Endothelial cell of umbilical vein (primary cell): ENCODE results near the gene NME2. TPM values are rescaled to one million over a fixed set of nuclear protein-coding genes. Genes with fewer than 3 reads are reported as not detected.

Experiments
- BruUV-seq: library from RNA; stranded (reverse); fragments of 400-500 nt; replicated peaks from 2 replicates; lab custom pipeline; 2021; lab: Mats Ljungman, UMichigan
- CTCF ChIA-PET: fragments of 300-600, 350-600 bp; sonication (Branson Sonifier 250); formaldehyde crosslinking; loops from one replicate; lab custom pipeline; 2021; ENCODE audit warnings: antibody characterized with exemption, inconsistent platforms; lab: Charles Lee
- POLR2A ChIA-PET: fragments of 300-600, 350-600 bp; sonication (Branson Sonifier 250); formaldehyde crosslinking; loops from one replicate; lab custom pipeline; 2021; ENCODE audit warnings: antibody characterized with exemption, inconsistent platforms; lab: Charles Lee
- DNase-seq: peaks from one replicate; pipeline ENCODE4 v3.0.0-alpha.2; 2011; ENCODE audit warnings: low read depth, low spot score
- FAIRE-seq: peaks from 2 replicates; lab custom pipeline; 2011; peaks lifted over from hg19 to GRCh38; lab: Jason Lieb, UNC
- H2AFZ ChIP-seq: 2 replicates; pipeline ENCODE4 v1.6.0; 2012; ENCODE audit warnings: low read depth, low read length, control low read depth, inconsistent platforms
- H3K27ac ChIP-seq: 2 replicates; pipeline ENCODE4 v1.5.1; 2011; ENCODE audit warnings: low read depth, mild to moderate bottlenecking, control low read depth, low read length, moderate library complexity; ENCODE audit not compliant: insufficient read depth
- H3K27me3 ChIP-seq, 2 experiments: 2 replicates each; pipeline versions ENCODE4 v1.6.0 to v1.6.1; 2011; ENCODE audit warnings: low read length in 2 of 2, mixed read lengths in 1 of 2; ENCODE audit not compliant: control insufficient read depth in 2 of 2, insufficient read depth in 2 of 2
- H3K36me3 ChIP-seq, 2 experiments: 2 replicates in 1 of 2; 3 replicates in 1 of 2; pipeline ENCODE4 v1.5.1; 2011; ENCODE audit warnings: low read length in 2 of 2, mild to moderate bottlenecking in 1 of 2, moderate library complexity in 1 of 2; ENCODE audit not compliant: control insufficient read depth in 2 of 2, insufficient read depth in 2 of 2; ENCODE audit errors: extremely low read depth in 1 of 2
- H3K4me1 ChIP-seq: 3 replicates; pipeline ENCODE4 v1.5.1; 2011; ENCODE audit warnings: mild to moderate bottlenecking, low read length; ENCODE audit not compliant: control insufficient read depth, insufficient read depth; ENCODE audit errors: extremely low read depth
- H3K4me2 ChIP-seq: 2 replicates; pipeline ENCODE4 v1.6.1; 2011; ENCODE audit warnings: low read length, control low read depth, mixed read lengths; ENCODE audit not compliant: insufficient read depth
- H3K4me3 ChIP-seq, 3 experiments: fragments of 200-600 bp in 1 of 3; sonication (generic), shearing (Covaris generic) in 1 of 3; replicated peaks in 1 of 3; 2 replicates each; pipeline ENCODE4 v1.5.1; 2011 to 2016; ENCODE audit warnings: control low read depth in 3 of 3, low read length in 3 of 3, mild to moderate bottlenecking in 2 of 3, inconsistent platforms in 1 of 3, low read depth in 1 of 3, moderate library complexity in 1 of 3; ENCODE audit not compliant: insufficient read depth in 1 of 3
- H3K79me2 ChIP-seq: 2 replicates; pipeline ENCODE4 v1.6.0; 2012; ENCODE audit warnings: low read length, inconsistent platforms; ENCODE audit not compliant: control insufficient read depth, insufficient read depth
- H3K9ac ChIP-seq: replicated peaks from 2 replicates; pipeline ENCODE3; 2011; ENCODE audit warnings: low read length, control low read depth; ENCODE audit not compliant: insufficient read depth; ENCODE audit errors: extremely low read depth
- H3K9me1 ChIP-seq: replicated peaks from 3 replicates; pipeline ENCODE4 v1.6.0; 2011; ENCODE audit warnings: mild to moderate bottlenecking, low read length; ENCODE audit not compliant: control insufficient read depth, insufficient read depth; ENCODE audit errors: extremely low read depth
- H3K9me3 ChIP-seq: replicated peaks from 2 replicates; pipeline ENCODE4 v1.5.1; 2012; ENCODE audit warnings: low read length, inconsistent platforms; ENCODE audit not compliant: control insufficient read depth, insufficient read depth
- H4K20me1 ChIP-seq: replicated peaks from 2 replicates; pipeline ENCODE3; 2011; ENCODE audit warnings: mild to moderate bottlenecking, low read length; ENCODE audit not compliant: control insufficient read depth, insufficient read depth; ENCODE audit errors: extremely low read depth
- EZH2 ChIP-seq: IDR thresholded peaks from 2 replicates; pipeline ENCODE4 v1.6.1; 2012; ENCODE audit warnings: borderline replicate concordance, low read depth, mild to moderate bottlenecking, moderate library complexity, low read length, inconsistent platforms; ENCODE audit not compliant: severe bottlenecking
- FOS ChIP-seq: IDR thresholded peaks from 2 replicates; pipeline ENCODE4 v1.6.1; 2011; ENCODE audit warnings: mild to moderate bottlenecking, low read length, moderate library complexity, borderline replicate concordance; ENCODE audit not compliant: insufficient read depth
- GATA2 ChIP-seq: IDR thresholded peaks from 2 replicates; pipeline ENCODE4 v1.7.0; 2011; ENCODE audit warnings: low read depth, mild to moderate bottlenecking, moderate library complexity, mixed read lengths, low read length; ENCODE audit not compliant: insufficient read length, insufficient read depth
- JUN ChIP-seq: IDR thresholded peaks from 2 replicates; pipeline ENCODE4 v1.6.1; 2011; ENCODE audit warnings: borderline replicate concordance, low read depth; ENCODE audit not compliant: insufficient read length, insufficient read depth
- MAX ChIP-seq: IDR thresholded peaks from 2 replicates; pipeline ENCODE4 v1.6.1; 2011; ENCODE audit not compliant: insufficient read depth, insufficient read length
- MYC ChIP-seq: IDR thresholded peaks from one replicate; pipeline ENCODE4 v1.6.1; 2011; ENCODE audit warnings: mild to moderate bottlenecking, low read depth, low read length
- POLR2A ChIP-seq: IDR thresholded peaks from 2 replicates; pipeline ENCODE4 v1.6.1; 2012; ENCODE audit warnings: low read depth, mild to moderate bottlenecking, control low read depth, low read length
- POLR2AphosphoS5 ChIP-seq: IDR thresholded peaks from 2 replicates; pipeline ENCODE4 v1.6.1; 2012; ENCODE audit warnings: low read depth, mild to moderate bottlenecking, control low read depth, low read length, moderate library complexity; ENCODE audit not compliant: insufficient read depth
- dilution Hi-C: fragments of 300-500 bp; cut with MboI; formaldehyde crosslinking; loops from one replicate; pipeline ENCODE4 v1.15.0; 2019; ENCODE audit warnings: low sequenced_read_pairs; ENCODE audit not compliant: extremely low pct_ligation_motif_present
- intact Hi-C: fragments of 100-400 bp; cut with micrococcal nuclease; formaldehyde crosslinking; loops from one replicate; pipeline ENCODE4 v1.10.0; 2022
- polyA plus RNA-seq, 4 experiments: library from polyadenylated mRNA; depleted of rRNA in 3 of 4; stranded (reverse) in 3 of 4; unstranded in 1 of 4; fragments of >200 nt; gene quantifications; 2 replicates each; pipeline versions ENCODE4 v1.2.1 to v1.2.3, GENCODE V29; 2011 to 2012; ENCODE audit warnings: missing spikeins in 1 of 4
- total RNA-seq: library from RNA; stranded (reverse); gene quantifications from 2 replicates; pipeline ENCODE4 v1.2.3, GENCODE V29; 2021
- TF ChIP-seq, protein P1 (sequence below), 2 donors: IDR thresholded peaks; 1 replicate in 1 of 2; 2 replicates in 1 of 2; pipeline ENCODE4 v1.5.1; 2011; ENCODE audit warnings: low read length in 2 of 2, mild to moderate bottlenecking in 2 of 2, moderate library complexity in 2 of 2, control low read depth in 1 of 2, inconsistent platforms in 1 of 2, low read depth in 1 of 2; ENCODE audit not compliant: insufficient read depth in 1 of 2; ENCODE audit errors: extremely low read depth in 1 of 2

The NME2 gene
- total and polyA plus RNA-seq, 2 donors (not counting 3 experiments of a cell fraction or from before 2014, with no cell fraction given) = 555 to 833 TPM

DNA sequence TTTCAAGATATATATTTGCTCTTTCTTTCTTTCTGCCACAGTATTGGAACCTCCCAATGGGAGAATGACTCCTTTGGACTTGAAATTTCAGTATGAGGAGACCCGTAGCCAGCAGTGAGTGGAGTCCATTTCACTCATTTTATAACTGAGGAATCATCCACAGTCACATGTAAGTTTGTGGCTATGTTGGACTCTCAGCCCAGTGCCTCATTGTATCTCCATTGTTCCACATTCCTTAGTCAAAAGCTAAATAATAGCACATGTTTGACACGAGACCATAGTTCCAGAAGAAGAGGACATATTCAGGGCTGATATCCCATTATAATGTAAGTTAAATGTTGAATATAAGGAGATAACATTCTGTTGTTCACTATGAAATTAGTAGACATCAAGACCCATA is 32.8 kb upstream of the NME2 start:
- H3K4me2 ChIP-seq = peak overlapping the region; percentile 72
- FAIRE-seq (no peak), DNase-seq (no peak)

More for the DNA sequence above, 32.8 kb upstream of the NME2 start:
- dilution Hi-C loops = no loop called here
- H3K79me2 ChIP-seq = no peaks in the 10 kb centered on the region
- H3K4me1 ChIP-seq = peaks cover 23% of the 10 kb centered on the region
- peak overlapping the region; percentile 82 for H3K27ac ChIP-seq
- POLR2A ChIA-PET = no interaction called here
- H3K27me3 ChIP-seq = no peaks in the 10 kb centered on the region
- intact Hi-C loops = loop anchor here (1.0 kb wide), 2 partner anchors 12 to 20 kb away; partner anchors contain the start of gene NME1
- CTCF ChIA-PET = interaction anchor here (1.1 to 2.5 kb wide), 3 partner anchors 20 to 93 kb away, joined by 3 to 12 read pairs (median 4); partner anchors contain the start of gene NME1
- H4K20me1 ChIP-seq = no peaks in the 10 kb centered on the region
- H3K9me1 ChIP-seq = no peaks in the 10 kb centered on the region
- H3K9ac ChIP-seq = peak overlapping the region; percentile 38
- H3K36me3 ChIP-seq = no peaks in the 10 kb centered on the region
- H3K9me3 ChIP-seq = no peaks in the 10 kb centered on the region
- TSS peak; percentile 91 for BruUV-seq
- peak overlapping the region; percentile 12 for H2AFZ ChIP-seq
- no peak overlapping the region for H3K4me3 ChIP-seq
- no peak for TF ChIP-seq JUN
- no peak for TF ChIP-seq MAX
- no peak for TF ChIP-seq MYC
- no peak for TF ChIP-seq FOS
- no peak for TF ChIP-seq POLR2A
- no peak for TF ChIP-seq EZH2
- no peak for TF ChIP-seq POLR2AphosphoS5
- TF ChIP-seq, protein P1, sequence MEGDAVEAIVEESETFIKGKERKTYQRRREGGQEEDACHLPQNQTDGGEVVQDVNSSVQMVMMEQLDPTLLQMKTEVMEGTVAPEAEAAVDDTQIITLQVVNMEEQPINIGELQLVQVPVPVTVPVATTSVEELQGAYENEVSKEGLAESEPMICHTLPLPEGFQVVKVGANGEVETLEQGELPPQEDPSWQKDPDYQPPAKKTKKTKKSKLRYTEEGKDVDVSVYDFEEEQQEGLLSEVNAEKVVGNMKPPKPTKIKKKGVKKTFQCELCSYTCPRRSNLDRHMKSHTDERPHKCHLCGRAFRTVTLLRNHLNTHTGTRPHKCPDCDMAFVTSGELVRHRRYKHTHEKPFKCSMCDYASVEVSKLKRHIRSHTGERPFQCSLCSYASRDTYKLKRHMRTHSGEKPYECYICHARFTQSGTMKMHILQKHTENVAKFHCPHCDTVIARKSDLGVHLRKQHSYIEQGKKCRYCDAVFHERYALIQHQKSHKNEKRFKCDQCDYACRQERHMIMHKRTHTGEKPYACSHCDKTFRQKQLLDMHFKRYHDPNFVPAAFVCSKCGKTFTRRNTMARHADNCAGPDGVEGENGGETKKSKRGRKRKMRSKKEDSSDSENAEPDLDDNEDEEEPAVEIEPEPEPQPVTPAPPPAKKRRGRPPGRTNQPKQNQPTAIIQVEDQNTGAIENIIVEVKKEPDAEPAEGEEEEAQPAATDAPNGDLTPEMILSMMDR (IDR thresholded peaks at IDR 0.05; ENCODE audit: extremely low read depth in 1 of 2, insufficient read depth in 1 of 2, low read depth in 1 of 2, low read length in 2 of 2) = no peak
- no peak for TF ChIP-seq GATA2
